Measurements from ENCODE around the gene RAI1.

- no peak for TF ChIP-seq CTCF (conservative IDR thresholded peaks at IDR 0.05)
- no peak for TF ChIP-seq EZH2 (IDR thresholded peaks at IDR 0.05; ENCODE audit: low read depth)
Measured at GRCh38 chr17:17703140-17703919, 22.1 kb downstream of the RAI1 start.

Measured in PC-9 (cell line).